Esophagus squamous epithelium (tissue), 5 donors: ENCODE data around the gene FAM149B1. TPM values are rescaled to one million over a fixed set of nuclear protein-coding genes. Genes with fewer than 3 reads are reported as not detected.

Source experiments
- DNase-seq: peaks from one replicate; lab custom pipeline; 2025; lab: John Stamatoyannopoulos, UW
- H3K27ac ChIP-seq, 4 donors: fragments of 200-600 bp; sonication (generic); one replicate each; pipeline ENCODE4 v1.5.1; 2016 to 2019; ENCODE audit warnings: mild to moderate bottlenecking in 1 of 4
- H3K27me3 ChIP-seq, 4 donors: fragments of 200-600 bp; sonication (generic); 1 replicate in 3 of 4; 2 replicates in 1 of 4; pipeline versions ENCODE4 v1.5.1 to v1.6.0; 2017 to 2021; ENCODE audit warnings: antibody characterized with exemption in 1 of 4
- H3K36me3 ChIP-seq, 3 donors: fragments of 200-600 bp; sonication (generic); one replicate each; pipeline ENCODE4 v1.5.1; 2016 to 2019
- H3K4me1 ChIP-seq, 3 donors: fragments of 200-600 bp; sonication (generic); one replicate each; pipeline ENCODE4 v1.5.1; 2017 to 2019
- H3K4me3 ChIP-seq, 4 donors: fragments of 200-600 bp; sonication (generic); 1 replicate in 3 of 4; 2 replicates in 1 of 4; pipeline ENCODE4 v1.5.1; 2016 to 2019; ENCODE audit warnings: mild to moderate bottlenecking in 2 of 4, moderate library complexity in 1 of 4
- H3K9me3 ChIP-seq, 3 donors: fragments of 200-600 bp; sonication (generic); one replicate each; pipeline ENCODE4 v1.5.1; 2016 to 2019
- POLR2A ChIP-seq, 4 donors: fragments of 450-650 bp; IDR thresholded peaks; one replicate each; pipeline ENCODE4 v1.6.1; 2017; ENCODE audit warnings: antibody characterized with exemption in 4 of 4, mild to moderate bottlenecking in 4 of 4, moderate library complexity in 3 of 4
- WGBS, 2 donors: methylation state at CpG; one replicate each; pipeline ENCODE4 v1.1.5; 2018; 5-methylcytosine and 5-hydroxymethylcytosine counted together
- intact Hi-C: fragments of 100-400 bp; cut with DNase I; formaldehyde crosslinking; loops from one replicate; pipeline ENCODE4 v1.15.0; 2022
- total RNA-seq, 4 donors: library from RNA; depleted of rRNA; stranded (reverse); fragments of >200 nt; gene quantifications; one replicate each; pipeline ENCODE4 v1.1.0, GENCODE V29; 2016
- TF ChIP-seq, protein P1 (sequence below), 6 experiments: fragments of 450-650 bp in 4 of 6; fragments of 200-600 bp in 2 of 6; sonication (generic) in 2 of 6; IDR thresholded peaks; one replicate each; pipeline ENCODE4 v1.5.1; 2016 to 2019; ENCODE audit warnings: antibody characterized with exemption in 6 of 6, mild to moderate bottlenecking in 4 of 6, moderate library complexity in 4 of 6
- donor health status: DM: yes; HTN: yes; CAD: no.

Gene FAM149B1
- total RNA-seq, 4 donors from 2014 or later = 8.7 to 15.8 (median 10.8) TPM

DNA sequence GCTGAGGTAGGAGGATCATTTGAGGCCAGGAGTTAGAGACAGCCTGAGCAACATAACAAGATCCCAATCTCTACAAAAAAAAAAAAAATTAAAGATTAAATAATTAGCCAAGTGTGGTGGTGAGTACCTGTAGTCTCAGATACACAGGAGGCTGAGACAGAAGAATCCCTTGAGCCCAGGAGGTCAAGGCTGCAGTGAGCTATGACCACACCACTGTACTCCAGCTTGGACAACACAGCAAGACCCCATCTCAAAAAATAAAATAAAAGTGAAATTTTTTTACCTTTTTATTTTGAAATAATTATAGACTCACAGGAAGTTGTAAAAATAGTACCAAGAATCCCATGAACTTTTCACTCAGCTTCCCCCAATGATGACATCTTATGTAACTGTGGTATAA, 4.9 kb downstream of the FAM149B1 start:
- intact Hi-C loops = no loop called here
- Histone ChIP-seq H3K4me1 (peaks cover 5 to 13% (median 6%) of the 10 kb centered on the region in 3 donors), H3K36me3 (peaks cover 0 to 30% (median 0%) of the 10 kb centered on the region in 3 donors), H3K4me3 (no peak overlapping the region), H3K27me3 (no peaks in the 10 kb centered on the region), H3K27ac (no peak overlapping the region), H3K9me3 (no peaks in the 10 kb centered on the region)
- TF ChIP-seq, protein P1, sequence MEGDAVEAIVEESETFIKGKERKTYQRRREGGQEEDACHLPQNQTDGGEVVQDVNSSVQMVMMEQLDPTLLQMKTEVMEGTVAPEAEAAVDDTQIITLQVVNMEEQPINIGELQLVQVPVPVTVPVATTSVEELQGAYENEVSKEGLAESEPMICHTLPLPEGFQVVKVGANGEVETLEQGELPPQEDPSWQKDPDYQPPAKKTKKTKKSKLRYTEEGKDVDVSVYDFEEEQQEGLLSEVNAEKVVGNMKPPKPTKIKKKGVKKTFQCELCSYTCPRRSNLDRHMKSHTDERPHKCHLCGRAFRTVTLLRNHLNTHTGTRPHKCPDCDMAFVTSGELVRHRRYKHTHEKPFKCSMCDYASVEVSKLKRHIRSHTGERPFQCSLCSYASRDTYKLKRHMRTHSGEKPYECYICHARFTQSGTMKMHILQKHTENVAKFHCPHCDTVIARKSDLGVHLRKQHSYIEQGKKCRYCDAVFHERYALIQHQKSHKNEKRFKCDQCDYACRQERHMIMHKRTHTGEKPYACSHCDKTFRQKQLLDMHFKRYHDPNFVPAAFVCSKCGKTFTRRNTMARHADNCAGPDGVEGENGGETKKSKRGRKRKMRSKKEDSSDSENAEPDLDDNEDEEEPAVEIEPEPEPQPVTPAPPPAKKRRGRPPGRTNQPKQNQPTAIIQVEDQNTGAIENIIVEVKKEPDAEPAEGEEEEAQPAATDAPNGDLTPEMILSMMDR (IDR thresholded peaks at IDR 0.05) = no peak
- TF ChIP-seq POLR2A (IDR thresholded peaks at IDR 0.05) = no peak
- DNase-seq = no peak

DNA sequence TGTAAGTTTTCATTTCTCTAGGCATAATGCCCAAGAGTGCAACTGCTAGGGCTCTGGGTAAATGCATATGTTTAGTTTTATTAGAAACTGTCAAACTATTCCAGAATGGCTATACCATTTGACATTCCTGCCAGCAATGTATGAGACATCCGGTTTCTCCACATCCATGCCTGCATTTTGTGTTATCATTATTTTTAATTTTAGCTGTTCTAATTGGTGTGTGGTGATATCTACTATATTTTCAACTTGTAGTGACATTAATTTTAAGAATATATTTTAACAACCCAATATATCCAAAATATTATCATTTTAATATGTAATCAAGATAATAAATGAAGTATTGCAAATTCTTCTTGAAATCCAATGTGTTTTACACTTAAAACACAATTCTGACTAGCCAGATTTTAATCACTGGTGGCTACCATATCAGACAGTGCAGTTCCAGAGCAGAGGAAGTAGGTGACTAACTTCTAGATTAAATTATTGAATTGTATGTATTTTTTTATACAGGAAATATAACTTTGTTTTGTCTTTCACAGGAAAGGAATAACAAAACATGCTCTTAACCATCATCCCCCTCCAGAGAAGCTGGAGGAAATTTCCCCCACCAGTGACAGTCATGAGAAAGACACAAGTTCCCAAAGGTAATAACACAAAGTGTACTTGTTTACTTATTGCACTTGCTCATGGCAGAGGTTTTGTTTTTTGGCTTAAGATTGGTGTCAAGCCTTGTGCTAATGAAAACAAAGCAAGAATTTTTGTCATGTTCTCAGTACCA, 6.4 kb downstream of the FAM149B1 start:
- DNase-seq = no peak
- TF ChIP-seq, protein P1 (IDR thresholded peaks at IDR 0.05) = no peak
- TF ChIP-seq POLR2A (IDR thresholded peaks at IDR 0.05) = no peak
- Histone ChIP-seq H3K4me1 (peaks cover 0 to 3% (median 0%) of the 10 kb centered on the region in 3 donors), H3K27ac (no peak overlapping the region), H3K9me3 (no peaks in the 10 kb centered on the region), H3K27me3 (no peaks in the 10 kb centered on the region), H3K4me3 (no peak overlapping the region), H3K36me3 (peaks cover 0 to 44% (median 0%) of the 10 kb centered on the region in 3 donors)
- 97 to 100% methylated on average over 1 of the region's 1 CpG for WGBS, 2 donors
- intact Hi-C loops = no loop called here

DNA sequence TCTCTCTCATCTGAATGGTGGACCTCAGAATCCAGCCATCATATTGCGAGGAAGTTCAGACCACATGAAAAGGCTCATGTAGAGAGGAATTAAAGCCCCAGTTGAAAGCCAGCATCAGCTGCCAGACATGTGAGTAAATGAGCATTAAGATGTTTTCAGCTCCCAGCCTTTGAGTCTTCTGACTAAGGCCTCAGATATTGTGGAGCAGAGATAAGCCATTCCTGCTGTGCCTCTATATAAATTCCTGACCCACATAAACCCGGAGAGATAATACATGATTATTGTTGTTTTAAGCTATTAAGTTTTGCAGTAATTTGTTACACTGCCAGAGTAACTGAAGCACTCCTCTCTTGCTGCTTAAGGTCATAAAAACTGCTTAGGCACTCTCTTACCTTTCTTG, 14.6 kb downstream of the FAM149B1 start:
- no peak for TF ChIP-seq POLR2A (IDR thresholded peaks at IDR 0.05)
- TF ChIP-seq, protein P1 (IDR thresholded peaks at IDR 0.05) = no peak
- Histone ChIP-seq H3K27me3 (no peaks in the 10 kb centered on the region), H3K4me3 (no peak overlapping the region), H3K9me3 (no peaks in the 10 kb centered on the region), H3K36me3 (peaks cover 0 to 73% (median 3%) of the 10 kb centered on the region in 3 donors), H3K27ac (no peak overlapping the region), H3K4me1 (no peaks in the 10 kb centered on the region)
- no peak for DNase-seq
- intact Hi-C loops = no loop called here
- WGBS, 2 donors = 81 to 90% methylated on average over 2 of the region's 2 CpGs

DNA sequence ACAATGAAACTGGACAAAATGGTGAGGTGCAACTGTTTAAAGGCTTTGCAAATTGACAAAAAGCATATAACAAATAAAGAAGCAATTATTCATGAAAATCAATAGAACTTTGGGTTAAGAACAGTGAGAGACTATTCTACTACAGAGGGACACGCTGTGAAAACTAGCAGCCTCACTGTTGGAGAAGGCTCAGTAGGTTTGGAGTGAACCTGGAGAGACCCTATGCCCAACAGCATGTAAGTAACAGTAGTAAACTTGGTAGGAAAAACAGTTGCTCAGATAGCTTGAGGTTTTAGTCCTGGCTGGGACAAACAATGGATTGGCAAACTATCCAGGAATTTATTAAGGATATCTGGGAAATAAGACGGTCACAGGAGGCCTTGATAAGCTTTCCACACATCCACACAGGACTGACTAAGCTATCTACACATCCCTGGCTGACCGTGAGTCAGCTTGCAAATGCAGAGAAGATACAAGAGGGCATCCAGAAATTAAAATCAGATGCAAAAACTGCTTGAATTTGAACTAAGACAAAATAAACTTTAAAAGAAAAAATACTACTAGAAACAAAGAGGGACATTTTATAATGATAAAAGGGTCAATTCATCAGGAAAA, 15.9 kb downstream of the FAM149B1 start:
- TF ChIP-seq POLR2A (IDR thresholded peaks at IDR 0.05) = no peak
- TF ChIP-seq, protein P1 (IDR thresholded peaks at IDR 0.05) = no peak
- DNase-seq = no peak
- no peak overlapping the region for H3K4me3 ChIP-seq
- H3K9me3 ChIP-seq = no peaks in the 10 kb centered on the region
- WGBS, 2 donors = 84 to 92% methylated on average over 3 of the region's 3 CpGs
- no peak overlapping the region for H3K27ac ChIP-seq
- no peaks in the 10 kb centered on the region for H3K27me3 ChIP-seq
- intact Hi-C loops = no loop called here
- peaks cover 0 to 61% (median 3%) of the 10 kb centered on the region in 3 donors for H3K36me3 ChIP-seq
- H3K4me1 ChIP-seq = no peaks in the 10 kb centered on the region

DNA sequence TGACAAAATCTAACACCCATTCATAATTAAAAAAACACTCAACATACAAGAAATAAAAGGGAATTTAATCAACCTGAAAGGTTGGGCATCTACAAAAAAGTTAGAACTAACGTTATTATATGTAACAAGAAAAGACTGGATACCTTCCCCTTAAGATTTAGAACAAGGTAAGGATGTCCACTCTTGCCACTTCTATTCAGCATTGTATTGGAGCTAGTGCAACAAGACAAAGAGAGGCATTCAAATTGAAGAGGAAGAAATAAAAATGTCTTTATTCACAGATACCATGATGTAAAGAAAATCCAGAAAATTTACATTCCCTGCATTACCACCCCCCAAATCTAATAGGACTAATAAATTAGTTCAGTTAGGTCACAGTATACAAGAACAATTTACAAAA, 18.3 kb downstream of the FAM149B1 start:
- H3K27me3 ChIP-seq = no peaks in the 10 kb centered on the region
- 50 to 88% methylated on average over 1 of the region's 1 CpG for WGBS, 2 donors
- intact Hi-C loops = no loop called here
- H3K4me3 ChIP-seq = no peak overlapping the region
- no peaks in the 10 kb centered on the region for H3K9me3 ChIP-seq
- peaks cover 0 to 36% (median 3%) of the 10 kb centered on the region in 3 donors for H3K36me3 ChIP-seq
- no peak for DNase-seq
- no peak overlapping the region for H3K27ac ChIP-seq
- H3K4me1 ChIP-seq = no peaks in the 10 kb centered on the region
- TF ChIP-seq POLR2A (IDR thresholded peaks at IDR 0.05) = no peak
- TF ChIP-seq, protein P1 (IDR thresholded peaks at IDR 0.05) = no peak
